Endodermal cell (in vitro differentiated cells): Measurements from ENCODE around the gene PLA1A. TPM values are rescaled to one million over a fixed set of nuclear protein-coding genes. Genes with fewer than 3 reads are reported as not detected.
A peak's percentile ranks its signal among the peaks of the same experiment; 100 is the strongest.
"Not testable (repeated sequence)": the region's sequence is repeated elsewhere in the genome, so short reads cannot be mapped to it uniquely, and the experiment has no call there.

Experiments used
- DNase-seq: peaks from one replicate; pipeline ENCODE4 v3.0.0-alpha.2; 2017
- H3K27ac ChIP-seq: 2 replicates; pipeline ENCODE4 v1.5.1; 2013; ENCODE audit warnings: mild to moderate bottlenecking, low read depth, low read length, moderate library complexity
- H3K27me3 ChIP-seq: 2 replicates; pipeline ENCODE4 v1.6.1; 2013; ENCODE audit warnings: mild to moderate bottlenecking, low read length, moderate library complexity; ENCODE audit not compliant: insufficient read depth, control insufficient read depth, poor library complexity, severe bottlenecking
- H3K36me3 ChIP-seq: 2 replicates; pipeline ENCODE4 v1.7.0; 2013; ENCODE audit warnings: mild to moderate bottlenecking, low read length, moderate library complexity; ENCODE audit not compliant: control insufficient read depth, insufficient read depth
- H3K4me1 ChIP-seq: one replicate; pipeline ENCODE4 v1.7.0; 2013; ENCODE audit warnings: low read length; ENCODE audit not compliant: control insufficient read depth, insufficient read depth
- H3K4me3 ChIP-seq: 2 replicates; pipeline ENCODE4 v1.5.1; 2013; ENCODE audit warnings: mild to moderate bottlenecking, low read length, moderate library complexity
- H3K9ac ChIP-seq: 2 replicates; pipeline ENCODE4 v1.6.1; 2013; ENCODE audit warnings: mild to moderate bottlenecking, low read length, moderate library complexity; ENCODE audit not compliant: poor library complexity, severe bottlenecking; ENCODE audit errors: extremely low read depth
- H3K9me3 ChIP-seq: 2 replicates; pipeline ENCODE4 v1.6.1; 2013; ENCODE audit warnings: mild to moderate bottlenecking, low read length, moderate library complexity; ENCODE audit not compliant: control insufficient read depth
- H3K27ac Mint-ChIP-seq: 2 replicates; pipeline ENCODE4 v1.8.0; 2020; ENCODE audit warnings: mixed read lengths
- H3K27me3 Mint-ChIP-seq: 2 replicates; pipeline ENCODE4 v1.8.0; 2021; ENCODE audit warnings: mild to moderate bottlenecking, mixed read lengths; ENCODE audit not compliant: insufficient read depth
- H3K36me3 Mint-ChIP-seq: 2 replicates; pipeline ENCODE4 v1.8.0; 2020; ENCODE audit warnings: low read depth, mixed read lengths
- H3K4me1 Mint-ChIP-seq: 2 replicates; pipeline ENCODE4 v1.8.0; 2020; ENCODE audit warnings: mixed read lengths
- H3K4me3 Mint-ChIP-seq: 2 replicates; pipeline ENCODE4 v1.8.0; 2020; ENCODE audit warnings: mild to moderate bottlenecking, moderate library complexity, mixed read lengths
- H3K9me3 Mint-ChIP-seq: 2 replicates; pipeline ENCODE4 v1.8.0; 2020; ENCODE audit warnings: mild to moderate bottlenecking, mixed read lengths
- WGBS, 2 experiments: methylation state at CpG; one replicate each; pipeline versions ENCODE4 v1.1.5 to v1.1.7; 2013; ENCODE audit warnings: missing lambda C conversion rate in 2 of 2, mixed read lengths in 1 of 2; ENCODE audit not compliant: insufficient coverage in 1 of 2, insufficient read length in 1 of 2; 5-methylcytosine and 5-hydroxymethylcytosine counted together
- total RNA-seq, 2 donors: library from RNA; stranded (reverse); fragmentation: NEBNext Ultra II Directional in 1 of 2; extraction: Animal tissue kit (Norgen Biotek cat#: 25700) in 1 of 2; gene quantifications; 2 replicates in 1 of 2; 3 replicates in 1 of 2; pipeline ENCODE4 v1.2.1, GENCODE V29; 2021
- TF ChIP-seq, protein P1 (sequence below): fragments of 200-600 bp; sonication (generic); conservative IDR thresholded peaks from 2 replicates; pipeline ENCODE4 v1.5.0; 2021; ENCODE audit warnings: antibody characterized with exemption, mild to moderate bottlenecking

Gene PLA1A
- total RNA-seq, 2 donors from 2014 or later: 2.4 to 5.3 TPM

DNA sequence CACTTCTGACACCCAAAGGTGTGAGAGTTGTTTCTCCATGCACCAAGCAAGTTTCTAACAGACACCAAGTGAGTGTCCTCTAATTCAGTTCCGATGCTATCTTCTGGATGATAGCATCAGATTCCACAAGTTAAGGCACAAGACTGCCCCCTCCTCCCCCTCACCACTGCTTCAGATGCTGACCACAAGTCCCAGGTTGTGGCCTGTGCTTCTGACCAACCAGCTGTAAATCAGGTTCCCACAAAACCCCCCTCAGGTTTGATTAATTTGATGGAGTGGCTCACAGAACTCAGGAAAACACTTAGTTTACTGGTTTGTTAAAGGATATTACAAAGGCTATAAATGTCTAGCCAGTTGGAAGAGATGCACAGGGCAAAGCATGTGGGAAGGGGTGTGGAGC is 7.0 kb upstream of the PLA1A start:
- peaks cover 15% of the 10 kb centered on the region for H3K4me1 ChIP-seq
- DNase-seq: no peak
- peaks cover 4% of the 10 kb centered on the region for H3K9me3 Mint-ChIP-seq
- TF ChIP-seq, protein P1, sequence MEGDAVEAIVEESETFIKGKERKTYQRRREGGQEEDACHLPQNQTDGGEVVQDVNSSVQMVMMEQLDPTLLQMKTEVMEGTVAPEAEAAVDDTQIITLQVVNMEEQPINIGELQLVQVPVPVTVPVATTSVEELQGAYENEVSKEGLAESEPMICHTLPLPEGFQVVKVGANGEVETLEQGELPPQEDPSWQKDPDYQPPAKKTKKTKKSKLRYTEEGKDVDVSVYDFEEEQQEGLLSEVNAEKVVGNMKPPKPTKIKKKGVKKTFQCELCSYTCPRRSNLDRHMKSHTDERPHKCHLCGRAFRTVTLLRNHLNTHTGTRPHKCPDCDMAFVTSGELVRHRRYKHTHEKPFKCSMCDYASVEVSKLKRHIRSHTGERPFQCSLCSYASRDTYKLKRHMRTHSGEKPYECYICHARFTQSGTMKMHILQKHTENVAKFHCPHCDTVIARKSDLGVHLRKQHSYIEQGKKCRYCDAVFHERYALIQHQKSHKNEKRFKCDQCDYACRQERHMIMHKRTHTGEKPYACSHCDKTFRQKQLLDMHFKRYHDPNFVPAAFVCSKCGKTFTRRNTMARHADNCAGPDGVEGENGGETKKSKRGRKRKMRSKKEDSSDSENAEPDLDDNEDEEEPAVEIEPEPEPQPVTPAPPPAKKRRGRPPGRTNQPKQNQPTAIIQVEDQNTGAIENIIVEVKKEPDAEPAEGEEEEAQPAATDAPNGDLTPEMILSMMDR: no peak
- H3K4me3 ChIP-seq: peak overlapping the region; percentile 37
- no peaks in the 10 kb centered on the region for H3K36me3 ChIP-seq
- 80 to 82% methylated on average over 1 of the region's 1 CpG for WGBS, 2 experiments
- no peaks in the 10 kb centered on the region for H3K27me3 Mint-ChIP-seq
- H3K27me3 ChIP-seq: no peaks in the 10 kb centered on the region
- H3K9me3 ChIP-seq: peaks cover 8% of the 10 kb centered on the region
- H3K36me3 Mint-ChIP-seq: peaks cover 3% of the 10 kb centered on the region
- no peak overlapping the region for H3K27ac ChIP-seq
- H3K9ac ChIP-seq: no peak overlapping the region
- peaks cover 52% of the 10 kb centered on the region for H3K4me1 Mint-ChIP-seq
- peak overlapping the region; percentile 52 for H3K27ac Mint-ChIP-seq
- peak overlapping the region; percentile 9 for H3K4me3 Mint-ChIP-seq

DNA sequence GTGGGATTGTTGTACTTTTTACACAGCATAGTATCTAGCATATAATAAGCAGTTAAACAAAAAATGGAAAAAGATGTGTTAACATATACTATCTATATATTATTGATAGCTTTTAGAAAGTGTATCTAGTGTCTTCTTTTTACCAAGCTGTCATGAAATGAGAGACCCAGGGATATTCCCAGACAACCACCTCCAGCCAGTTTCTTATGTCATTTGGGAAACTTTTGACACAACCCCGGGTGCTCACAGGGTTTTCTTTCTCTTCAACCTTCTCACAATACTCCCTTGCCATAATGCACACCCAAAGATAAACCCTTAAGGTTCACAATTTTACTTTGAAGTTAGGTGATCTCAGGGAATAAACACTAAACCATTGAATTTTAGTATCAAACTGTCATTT is 4.8 kb upstream of the PLA1A start:
- DNase-seq: no peak
- H3K36me3 Mint-ChIP-seq: no peaks in the 10 kb centered on the region
- peaks cover 4% of the 10 kb centered on the region for H3K9me3 Mint-ChIP-seq
- Histone ChIP-seq H3K9me3 (peaks cover 8% of the 10 kb centered on the region), H3K36me3 (no peaks in the 10 kb centered on the region), H3K27ac (no peak overlapping the region), H3K27me3 (no peaks in the 10 kb centered on the region), H3K4me3 (no peak overlapping the region), H3K9ac (no peak overlapping the region), H3K4me1 (peaks cover 15% of the 10 kb centered on the region)
- H3K27ac Mint-ChIP-seq: no peak overlapping the region
- peaks cover 56% of the 10 kb centered on the region for H3K4me1 Mint-ChIP-seq
- WGBS, 2 experiments: 80 to 100% methylated on average over 1 of the region's 1 CpG
- no peaks in the 10 kb centered on the region for H3K27me3 Mint-ChIP-seq
- TF ChIP-seq, protein P1: no peak
- no peak overlapping the region for H3K4me3 Mint-ChIP-seq

DNA sequence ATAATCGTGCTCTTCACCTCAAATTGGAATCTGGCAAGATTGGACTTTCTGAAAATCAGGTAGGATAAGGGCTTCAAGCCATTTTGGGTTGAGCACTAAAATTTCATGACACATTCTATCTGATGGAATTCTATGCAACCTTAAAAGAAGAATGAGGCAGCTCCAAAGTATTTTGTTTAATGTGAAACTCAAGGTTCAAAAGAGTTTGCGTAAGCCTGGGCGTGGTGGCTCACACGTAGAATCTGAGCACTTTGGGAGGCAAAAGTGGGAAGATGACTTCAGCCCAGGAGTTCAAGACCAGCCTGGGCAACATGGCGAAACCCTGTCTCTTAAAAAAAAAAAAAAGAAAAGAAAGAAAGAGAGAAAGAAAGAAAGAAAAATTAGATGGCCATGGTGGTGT is 3.6 kb upstream of the PLA1A start:
- H3K9me3 Mint-ChIP-seq: peaks cover 4% of the 10 kb centered on the region
- peaks cover 8% of the 10 kb centered on the region for H3K9me3 ChIP-seq
- H3K4me1 ChIP-seq: peaks cover 5% of the 10 kb centered on the region
- no peak overlapping the region for H3K4me3 Mint-ChIP-seq
- peaks cover 54% of the 10 kb centered on the region for H3K4me1 Mint-ChIP-seq
- DNase-seq: no peak
- H3K27ac ChIP-seq: no peak overlapping the region
- H3K27me3 ChIP-seq: no peaks in the 10 kb centered on the region
- no peaks in the 10 kb centered on the region for H3K27me3 Mint-ChIP-seq
- 93 to 95% methylated on average over 4 to 5 of the region's 5 CpGs for WGBS, 2 experiments
- H3K27ac Mint-ChIP-seq: no peak overlapping the region
- H3K36me3 Mint-ChIP-seq: no peaks in the 10 kb centered on the region
- no peak overlapping the region for H3K4me3 ChIP-seq
- no peak overlapping the region for H3K9ac ChIP-seq
- TF ChIP-seq, protein P1: no peak
- no peaks in the 10 kb centered on the region for H3K36me3 ChIP-seq

DNA sequence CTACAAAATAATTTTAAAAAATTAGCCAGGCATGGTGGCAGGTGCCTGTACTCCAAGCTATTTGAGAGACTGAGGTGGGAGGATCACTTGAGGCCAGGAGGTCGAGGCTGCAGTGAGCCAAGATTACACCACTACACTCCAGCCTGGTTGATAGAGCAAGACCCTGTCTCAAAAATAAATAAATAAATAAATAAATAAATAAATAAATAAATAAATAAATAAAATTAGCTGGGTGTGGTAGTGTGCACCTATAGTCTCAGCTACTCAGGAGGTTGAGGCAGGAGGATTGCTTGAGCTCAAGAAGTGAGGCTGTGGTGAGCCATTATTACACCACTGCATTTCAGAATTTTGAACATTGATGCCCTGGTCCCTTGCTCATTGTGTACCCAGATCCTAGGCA is 2.8 kb upstream of the PLA1A start:
- H3K36me3 Mint-ChIP-seq, H3K36me3 ChIP-seq, H3K9me3 Mint-ChIP-seq, H3K4me3 Mint-ChIP-seq, H3K4me3 ChIP-seq, H3K9me3 ChIP-seq, DNase-seq, H3K9ac ChIP-seq, H3K4me1 ChIP-seq, H3K27ac ChIP-seq, H3K27me3 Mint-ChIP-seq, H3K27ac Mint-ChIP-seq, H3K27me3 ChIP-seq: not testable (repeated sequence)
- peaks cover 48% of the 10 kb centered on the region for H3K4me1 Mint-ChIP-seq
- 100% methylated on average over 1 of the region's 1 CpG; no CpG with 5 or more reads in 1 of the 2 experiments for WGBS, 2 experiments
